ENCODE results near the gene TSSC4.

TSSC4 gene

DNA sequence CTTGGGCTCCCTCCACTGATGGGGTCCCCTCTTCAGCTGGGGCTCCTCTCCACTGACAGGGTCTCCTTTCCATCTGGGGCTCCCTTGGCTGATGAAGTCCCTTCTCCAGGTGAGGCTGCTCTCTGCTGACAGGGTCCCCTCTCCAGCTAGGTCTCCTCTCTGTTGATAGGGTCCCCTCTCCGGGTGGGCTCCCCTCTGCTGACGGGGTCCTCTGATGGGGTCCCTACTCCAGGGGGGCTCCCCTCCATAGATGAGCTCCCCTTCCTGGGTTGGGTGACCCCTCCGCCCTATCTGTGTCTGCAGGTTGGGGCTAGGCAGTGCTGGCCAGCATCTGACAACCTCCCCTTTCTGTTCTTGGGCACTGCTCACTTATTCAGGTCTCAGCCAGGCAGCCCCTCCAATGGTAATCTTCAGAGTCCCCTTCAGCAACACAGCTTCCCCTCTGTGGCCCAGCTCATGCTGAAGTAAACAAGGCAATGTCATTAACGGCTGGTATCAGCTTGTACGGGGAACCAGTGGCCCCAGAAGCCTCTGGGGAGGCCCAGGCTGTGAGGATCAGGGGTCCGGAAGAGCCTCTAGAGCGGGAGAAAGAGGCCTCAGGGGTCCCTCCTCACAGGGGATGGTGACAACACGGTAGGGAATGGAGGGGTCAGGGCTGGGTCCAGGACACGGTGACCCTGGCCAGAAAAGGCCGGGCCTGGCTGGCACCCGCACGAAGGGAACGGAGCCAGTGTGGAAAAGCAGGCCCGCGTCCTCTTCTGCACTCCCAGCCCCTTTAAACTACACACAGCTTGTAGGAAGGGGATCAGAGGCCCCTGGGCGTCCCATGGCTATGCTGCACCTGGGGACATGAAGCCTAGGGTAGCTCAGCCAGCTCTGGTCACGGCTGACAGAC is 33.0 kb upstream of the TSSC4 start:
- ChIA-PET POLR2A (interaction anchor here (0.5 to 2.1 kb wide), 2 partner anchors 10 to 33 kb away, joined by 3 to 7 read pairs; partner anchors contain the start of gene TSSC4), CTCF (interaction anchor here (0.6 to 0.8 kb wide), 3 partner anchors 9 to 124 kb away, joined by 3 to 4 read pairs (median 4); no protein-coding TSS in a partner anchor)
- Histone ChIP-seq H3K36me3 (ENCODE audit: control insufficient read depth in 2 of 2, insufficient read depth in 1 of 2, low read length in 2 of 2) (no peaks in the 10 kb centered on the region), H3K4me3 (ENCODE audit: low read depth, low read length) (no peak overlapping the region), H3K27ac (ENCODE audit: extremely low read depth, low read depth, low read length) (no peak overlapping the region), H3K9me3 (ENCODE audit: control insufficient read depth, insufficient read depth, low read depth, low read length) (no peaks in the 10 kb centered on the region), H3K4me1 (ENCODE audit: control insufficient read depth, insufficient read depth, low read length) (no peaks in the 10 kb centered on the region)
- TF ChIP-seq, protein P1, sequence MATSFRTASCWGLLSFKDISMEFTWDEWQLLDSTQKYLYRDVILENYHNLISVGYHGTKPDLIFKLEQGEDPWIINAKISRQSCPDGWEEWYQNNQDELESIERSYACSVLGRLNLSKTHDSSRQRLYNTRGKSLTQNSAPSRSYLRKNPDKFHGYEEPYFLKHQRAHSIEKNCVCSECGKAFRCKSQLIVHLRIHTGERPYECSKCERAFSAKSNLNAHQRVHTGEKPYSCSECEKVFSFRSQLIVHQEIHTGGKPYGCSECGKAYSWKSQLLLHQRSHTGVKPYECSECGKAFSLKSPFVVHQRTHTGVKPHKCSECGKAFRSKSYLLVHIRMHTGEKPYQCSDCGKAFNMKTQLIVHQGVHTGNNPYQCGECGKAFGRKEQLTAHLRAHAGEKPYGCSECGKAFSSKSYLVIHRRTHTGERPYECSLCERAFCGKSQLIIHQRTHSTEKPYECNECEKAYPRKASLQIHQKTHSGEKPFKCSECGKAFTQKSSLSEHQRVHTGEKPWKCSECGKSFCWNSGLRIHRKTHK (tag by site-specific recombination; IDR thresholded peaks at IDR 0.05): no peak
- no peak for TF ChIP-seq ZBTB7A (tag by site-specific recombination; IDR thresholded peaks at IDR 0.05; ENCODE audit: low read depth)
- TF ChIP-seq, protein P2, sequence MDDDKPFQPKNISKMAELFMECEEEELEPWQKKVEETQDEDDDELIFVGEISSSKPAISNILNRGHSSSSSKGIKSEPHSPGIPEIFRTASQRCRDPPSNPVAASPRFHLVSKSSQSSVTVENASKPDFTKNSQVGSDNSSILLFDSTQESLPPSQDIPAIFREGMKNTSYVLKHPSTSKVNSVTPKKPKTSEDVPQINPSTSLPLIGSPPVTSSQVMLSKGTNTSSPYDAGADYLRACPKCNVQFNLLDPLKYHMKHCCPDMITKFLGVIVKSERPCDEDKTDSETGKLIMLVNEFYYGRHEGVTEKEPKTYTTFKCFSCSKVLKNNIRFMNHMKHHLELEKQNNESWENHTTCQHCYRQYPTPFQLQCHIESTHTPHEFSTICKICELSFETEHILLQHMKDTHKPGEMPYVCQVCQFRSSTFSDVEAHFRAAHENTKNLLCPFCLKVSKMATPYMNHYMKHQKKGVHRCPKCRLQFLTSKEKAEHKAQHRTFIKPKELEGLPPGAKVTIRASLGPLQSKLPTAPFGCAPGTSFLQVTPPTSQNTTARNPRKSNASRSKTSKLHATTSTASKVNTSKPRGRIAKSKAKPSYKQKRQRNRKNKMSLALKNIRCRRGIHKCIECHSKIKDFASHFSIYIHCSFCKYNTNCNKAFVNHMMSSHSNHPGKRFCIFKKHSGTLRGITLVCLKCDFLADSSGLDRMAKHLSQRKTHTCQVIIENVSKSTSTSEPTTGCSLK (tag by site-specific recombination; IDR thresholded peaks at IDR 0.05): no peak
- TF ChIP-seq TCF7L2 (IDR thresholded peaks at IDR 0.05; ENCODE audit: borderline replicate concordance, low read depth, low read length): no peak
- no peak for TF ChIP-seq ZNF544 (tag by site-specific recombination; IDR thresholded peaks at IDR 0.05)

DNA sequence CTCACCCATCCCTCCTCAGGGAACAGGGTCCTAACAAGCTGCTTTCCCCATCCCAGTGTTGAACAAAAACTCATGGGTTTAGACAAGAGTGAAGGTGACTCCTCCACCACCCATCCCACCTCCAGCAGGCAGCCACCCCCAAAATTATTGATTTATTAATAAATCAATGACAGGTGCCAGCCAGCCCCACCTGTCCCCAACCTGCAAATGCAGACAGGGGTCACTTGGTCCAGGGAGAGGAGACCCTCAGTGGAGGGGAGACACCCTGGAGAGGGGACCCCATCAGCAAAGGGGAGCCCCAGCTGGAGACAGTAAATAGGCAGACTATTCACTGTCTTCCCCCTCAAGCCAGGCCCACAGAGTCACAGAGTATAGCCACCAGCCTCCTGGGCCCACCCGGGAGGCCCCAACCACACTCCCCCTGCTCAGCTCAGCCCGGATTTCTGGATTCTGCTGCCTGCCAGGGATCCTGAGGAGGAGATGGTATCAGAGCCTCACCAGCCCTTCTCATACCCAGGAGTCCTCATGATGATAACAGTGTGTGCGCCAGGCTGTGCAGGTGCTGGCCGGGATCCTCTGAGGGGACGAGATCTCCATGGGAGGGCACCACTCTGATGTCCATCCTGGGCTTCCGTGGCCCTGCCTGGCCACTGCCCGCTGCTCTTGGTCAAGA is 32.2 kb upstream of the TSSC4 start:
- ChIA-PET CTCF (no interaction called here), POLR2A (interaction anchor here (2.1 kb wide), 1 partner anchor 10 kb away, joined by 7 read pairs; no protein-coding TSS in a partner anchor)
- no peaks in the 10 kb centered on the region for H3K36me3 ChIP-seq (ENCODE audit: control insufficient read depth in 2 of 2, insufficient read depth in 1 of 2, low read length in 2 of 2)
- no peaks in the 10 kb centered on the region for H3K4me1 ChIP-seq (ENCODE audit: control insufficient read depth, insufficient read depth, low read length)
- no peak for TF ChIP-seq ZNF416 (tag by site-specific recombination; IDR thresholded peaks at IDR 0.05)
- TF ChIP-seq ZNF677 (tag by site-specific recombination; IDR thresholded peaks at IDR 0.05): no peak
- no peak for TF ChIP-seq HOXA7 (CRISPR knock-in tag; IDR thresholded peaks at IDR 0.05; ENCODE audit: borderline replicate concordance)
- no peak for TF ChIP-seq ZNF549 (tag by site-specific recombination; IDR thresholded peaks at IDR 0.05)
- no peak for TF ChIP-seq ZNF629 (tag by site-specific recombination; IDR thresholded peaks at IDR 0.05)
- no peak for TF ChIP-seq ZNF155 (tag by site-specific recombination; IDR thresholded peaks at IDR 0.05)
- no peak for TF ChIP-seq SP3 (tag by site-specific recombination; IDR thresholded peaks at IDR 0.05)
- no peak for TF ChIP-seq ZNF350 (tag by site-specific recombination; IDR thresholded peaks at IDR 0.05)
- TF ChIP-seq, protein P3, sequence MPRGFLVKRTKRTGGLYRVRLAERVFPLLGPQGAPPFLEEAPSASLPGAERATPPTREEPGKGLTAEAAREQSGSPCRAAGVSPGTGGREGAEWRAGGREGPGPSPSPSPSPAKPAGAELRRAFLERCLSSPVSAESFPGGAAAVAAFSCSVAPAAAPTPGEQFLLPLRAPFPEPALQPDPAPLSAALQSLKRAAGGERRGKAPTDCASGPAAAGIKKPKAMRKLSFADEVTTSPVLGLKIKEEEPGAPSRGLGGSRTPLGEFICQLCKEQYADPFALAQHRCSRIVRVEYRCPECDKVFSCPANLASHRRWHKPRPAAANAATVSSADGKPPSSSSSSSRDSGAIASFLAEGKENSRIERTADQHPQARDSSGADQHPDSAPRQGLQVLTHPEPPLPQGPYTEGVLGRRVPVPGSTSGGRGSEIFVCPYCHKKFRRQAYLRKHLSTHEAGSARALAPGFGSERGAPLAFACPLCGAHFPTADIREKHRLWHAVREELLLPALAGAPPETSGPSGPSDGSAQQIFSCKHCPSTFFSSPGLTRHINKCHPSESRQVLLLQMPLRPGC (tag by site-specific recombination; IDR thresholded peaks at IDR 0.05): no peak
- TF ChIP-seq, protein P4, sequence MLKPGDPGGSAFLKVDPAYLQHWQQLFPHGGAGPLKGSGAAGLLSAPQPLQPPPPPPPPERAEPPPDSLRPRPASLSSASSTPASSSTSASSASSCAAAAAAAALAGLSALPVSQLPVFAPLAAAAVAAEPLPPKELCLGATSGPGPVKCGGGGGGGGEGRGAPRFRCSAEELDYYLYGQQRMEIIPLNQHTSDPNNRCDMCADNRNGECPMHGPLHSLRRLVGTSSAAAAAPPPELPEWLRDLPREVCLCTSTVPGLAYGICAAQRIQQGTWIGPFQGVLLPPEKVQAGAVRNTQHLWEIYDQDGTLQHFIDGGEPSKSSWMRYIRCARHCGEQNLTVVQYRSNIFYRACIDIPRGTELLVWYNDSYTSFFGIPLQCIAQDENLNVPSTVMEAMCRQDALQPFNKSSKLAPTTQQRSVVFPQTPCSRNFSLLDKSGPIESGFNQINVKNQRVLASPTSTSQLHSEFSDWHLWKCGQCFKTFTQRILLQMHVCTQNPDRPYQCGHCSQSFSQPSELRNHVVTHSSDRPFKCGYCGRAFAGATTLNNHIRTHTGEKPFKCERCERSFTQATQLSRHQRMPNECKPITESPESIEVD (tag by site-specific recombination; IDR thresholded peaks at IDR 0.05): no peak
- no peak for TF ChIP-seq SETDB1 (IDR thresholded peaks at IDR 0.05; ENCODE audit: insufficient read length, low read length)
- no peak for TF ChIP-seq ZNF596 (tag by site-specific recombination; IDR thresholded peaks at IDR 0.05)
- no peak for TF ChIP-seq ZBTB48 (tag by site-specific recombination; IDR thresholded peaks at IDR 0.05)
- TF ChIP-seq, protein P5, sequence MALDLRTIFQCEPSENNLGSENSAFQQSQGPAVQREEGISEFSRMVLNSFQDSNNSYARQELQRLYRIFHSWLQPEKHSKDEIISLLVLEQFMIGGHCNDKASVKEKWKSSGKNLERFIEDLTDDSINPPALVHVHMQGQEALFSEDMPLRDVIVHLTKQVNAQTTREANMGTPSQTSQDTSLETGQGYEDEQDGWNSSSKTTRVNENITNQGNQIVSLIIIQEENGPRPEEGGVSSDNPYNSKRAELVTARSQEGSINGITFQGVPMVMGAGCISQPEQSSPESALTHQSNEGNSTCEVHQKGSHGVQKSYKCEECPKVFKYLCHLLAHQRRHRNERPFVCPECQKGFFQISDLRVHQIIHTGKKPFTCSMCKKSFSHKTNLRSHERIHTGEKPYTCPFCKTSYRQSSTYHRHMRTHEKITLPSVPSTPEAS (tag by site-specific recombination; IDR thresholded peaks at IDR 0.05): no peak
- H3K9me3 ChIP-seq (ENCODE audit: control insufficient read depth, insufficient read depth, low read depth, low read length): no peaks in the 10 kb centered on the region
- no peak overlapping the region for H3K27ac ChIP-seq (ENCODE audit: extremely low read depth, low read depth, low read length)
- no peak overlapping the region for H3K4me3 ChIP-seq (ENCODE audit: low read depth, low read length)
